ENCODE measurements around the gene RHOJ. TPM values are rescaled to one million over a fixed set of nuclear protein-coding genes. Genes with fewer than 3 reads are reported as not detected.

Gene RHOJ
- total RNA-seq, 2 experiments from 2014 or later = not detected

DNA sequence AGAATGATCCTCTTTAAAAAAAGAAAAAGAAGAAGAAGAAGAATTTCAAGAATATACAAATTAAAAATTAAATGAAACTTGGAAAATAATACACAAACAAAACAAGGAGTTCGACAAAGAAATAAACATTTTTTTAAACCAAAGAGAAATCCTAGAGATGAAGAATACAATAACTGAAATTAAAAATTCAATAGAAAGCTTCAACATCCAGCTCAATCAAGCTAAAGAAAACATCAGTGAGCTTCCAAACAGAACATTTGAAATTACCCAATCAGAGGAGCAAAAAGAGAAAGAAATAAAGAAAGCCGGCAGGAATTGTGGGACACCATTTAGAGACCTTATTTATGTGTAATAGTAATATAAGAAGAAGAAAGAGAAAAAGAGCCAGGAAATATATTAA, 37.2 kb upstream of the RHOJ start:
- DNase-seq (no peak), ATAC-seq (no peak)
- Mint-ChIP-seq H3K27me3 (peaks cover 6% of the 10 kb centered on the region), H3K27ac (no peak overlapping the region), H3K4me1 (ENCODE audit: low read depth) (no peaks in the 10 kb centered on the region), H3K4me3 (no peak overlapping the region), H3K9me3 (no peaks in the 10 kb centered on the region), H3K36me3 (ENCODE audit: low read depth) (no peaks in the 10 kb centered on the region)
- intact Hi-C loops (cut with micrococcal nuclease) = no loop called here
- ChIA-PET CTCF (no interaction called here), POLR2A (no interaction called here)
- TF ChIP-seq, protein P1, sequence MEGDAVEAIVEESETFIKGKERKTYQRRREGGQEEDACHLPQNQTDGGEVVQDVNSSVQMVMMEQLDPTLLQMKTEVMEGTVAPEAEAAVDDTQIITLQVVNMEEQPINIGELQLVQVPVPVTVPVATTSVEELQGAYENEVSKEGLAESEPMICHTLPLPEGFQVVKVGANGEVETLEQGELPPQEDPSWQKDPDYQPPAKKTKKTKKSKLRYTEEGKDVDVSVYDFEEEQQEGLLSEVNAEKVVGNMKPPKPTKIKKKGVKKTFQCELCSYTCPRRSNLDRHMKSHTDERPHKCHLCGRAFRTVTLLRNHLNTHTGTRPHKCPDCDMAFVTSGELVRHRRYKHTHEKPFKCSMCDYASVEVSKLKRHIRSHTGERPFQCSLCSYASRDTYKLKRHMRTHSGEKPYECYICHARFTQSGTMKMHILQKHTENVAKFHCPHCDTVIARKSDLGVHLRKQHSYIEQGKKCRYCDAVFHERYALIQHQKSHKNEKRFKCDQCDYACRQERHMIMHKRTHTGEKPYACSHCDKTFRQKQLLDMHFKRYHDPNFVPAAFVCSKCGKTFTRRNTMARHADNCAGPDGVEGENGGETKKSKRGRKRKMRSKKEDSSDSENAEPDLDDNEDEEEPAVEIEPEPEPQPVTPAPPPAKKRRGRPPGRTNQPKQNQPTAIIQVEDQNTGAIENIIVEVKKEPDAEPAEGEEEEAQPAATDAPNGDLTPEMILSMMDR (IDR thresholded peaks at IDR 0.05) = no peak

DNA sequence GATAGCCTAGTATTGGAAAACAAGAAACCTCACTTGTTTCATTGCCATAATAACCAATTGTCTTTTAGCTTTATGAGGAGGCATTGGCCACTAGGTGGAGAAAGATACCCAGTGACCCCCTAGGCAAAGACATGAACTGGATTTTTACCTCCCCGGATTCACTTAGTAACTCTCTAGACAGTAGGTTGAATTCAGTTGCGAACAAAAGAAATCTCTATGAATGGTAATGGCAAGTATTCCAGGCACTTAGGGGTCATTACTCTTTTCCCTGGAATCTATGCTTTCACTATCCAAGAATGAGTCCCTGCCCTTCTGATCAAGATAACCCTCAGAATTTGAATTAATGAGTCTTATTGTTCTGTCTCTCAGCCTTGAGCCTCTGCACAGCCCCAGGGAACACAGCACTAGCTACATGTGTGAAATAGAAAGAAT, 29.5 kb upstream of the RHOJ start:
- no peaks in the 10 kb centered on the region for H3K9me3 Mint-ChIP-seq
- no peaks in the 10 kb centered on the region for H3K4me1 Mint-ChIP-seq (ENCODE audit: low read depth)
- TF ChIP-seq, protein P1 (IDR thresholded peaks at IDR 0.05) = peak; percentile 27
- H3K27ac Mint-ChIP-seq = no peak overlapping the region
- peaks cover 4% of the 10 kb centered on the region for H3K27me3 Mint-ChIP-seq
- DNase-seq (no peak), ATAC-seq (no peak)
- CTCF ChIA-PET = no interaction called here
- H3K36me3 Mint-ChIP-seq (ENCODE audit: low read depth) = no peaks in the 10 kb centered on the region
- POLR2A ChIA-PET = no interaction called here
- H3K4me3 Mint-ChIP-seq = no peak overlapping the region
- intact Hi-C loops (cut with micrococcal nuclease) = loop anchor here (10.0 kb wide), 1 partner anchor 100 kb away; no protein-coding TSS in a partner anchor

DNA sequence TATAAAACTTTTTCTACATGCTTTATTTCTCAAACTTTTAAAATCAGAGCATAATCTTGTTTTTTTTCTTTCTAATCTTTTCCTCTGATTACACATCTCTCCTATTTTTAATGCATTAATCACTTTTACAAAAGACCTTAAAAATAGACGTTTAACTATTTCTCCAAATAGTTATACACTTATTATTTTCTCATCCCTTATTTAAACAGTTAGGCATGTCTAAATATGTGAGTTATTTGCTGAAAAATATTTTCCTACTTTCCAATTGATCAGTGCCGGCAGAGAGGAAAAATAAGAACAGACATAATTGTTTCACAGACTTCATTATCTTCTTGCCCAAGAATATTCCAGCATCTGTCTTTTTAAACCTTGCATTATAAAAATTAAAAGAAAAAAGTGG, 28.7 kb upstream of the RHOJ start:
- H3K9me3 Mint-ChIP-seq = no peaks in the 10 kb centered on the region
- no peaks in the 10 kb centered on the region for H3K4me1 Mint-ChIP-seq (ENCODE audit: low read depth)
- no peak overlapping the region for H3K27ac Mint-ChIP-seq
- peaks cover 2% of the 10 kb centered on the region for H3K27me3 Mint-ChIP-seq
- H3K4me3 Mint-ChIP-seq = no peak overlapping the region
- no peaks in the 10 kb centered on the region for H3K36me3 Mint-ChIP-seq (ENCODE audit: low read depth)
- TF ChIP-seq, protein P1 (IDR thresholded peaks at IDR 0.05) = no peak
- intact Hi-C loops (cut with micrococcal nuclease) = loop anchor here (10.0 kb wide), 1 partner anchor 99 kb away; no protein-coding TSS in a partner anchor
- ATAC-seq (no peak), DNase-seq (no peak)
- CTCF ChIA-PET = no interaction called here
- POLR2A ChIA-PET = no interaction called here

DNA sequence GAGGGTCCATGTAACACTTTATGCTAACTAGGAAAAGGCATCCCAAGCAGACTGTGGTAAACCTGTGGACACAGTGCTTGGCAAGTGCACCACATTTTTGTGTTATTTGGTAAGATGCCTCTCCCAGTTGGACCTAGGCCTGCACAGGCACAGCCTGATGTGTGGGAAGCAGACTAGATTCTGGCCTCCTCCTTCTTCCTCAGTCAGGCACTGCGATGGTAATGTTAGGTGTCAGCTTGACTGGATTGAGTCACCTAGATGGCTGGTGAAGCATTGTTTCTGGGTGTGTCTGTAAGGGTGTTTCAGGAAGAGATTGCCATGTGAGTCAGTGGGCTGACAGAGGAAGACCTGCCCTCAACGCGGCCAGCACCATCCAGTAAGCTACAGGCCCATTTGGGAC, 25.3 kb upstream of the RHOJ start:
- no peaks in the 10 kb centered on the region for H3K36me3 Mint-ChIP-seq (ENCODE audit: low read depth)
- H3K4me1 Mint-ChIP-seq (ENCODE audit: low read depth) = no peaks in the 10 kb centered on the region
- DNase-seq = no peak
- CTCF ChIA-PET = no interaction called here
- POLR2A ChIA-PET = no interaction called here
- no peaks in the 10 kb centered on the region for H3K9me3 Mint-ChIP-seq
- no peaks in the 10 kb centered on the region for H3K27me3 Mint-ChIP-seq
- TF ChIP-seq, protein P1 (IDR thresholded peaks at IDR 0.05) = no peak
- H3K27ac Mint-ChIP-seq = no peak overlapping the region
- no peak overlapping the region for H3K4me3 Mint-ChIP-seq
- intact Hi-C loops (cut with micrococcal nuclease) = loop anchor here (10.0 kb wide), 1 partner anchor 96 kb away; no protein-coding TSS in a partner anchor
- ATAC-seq = no peak

DNA sequence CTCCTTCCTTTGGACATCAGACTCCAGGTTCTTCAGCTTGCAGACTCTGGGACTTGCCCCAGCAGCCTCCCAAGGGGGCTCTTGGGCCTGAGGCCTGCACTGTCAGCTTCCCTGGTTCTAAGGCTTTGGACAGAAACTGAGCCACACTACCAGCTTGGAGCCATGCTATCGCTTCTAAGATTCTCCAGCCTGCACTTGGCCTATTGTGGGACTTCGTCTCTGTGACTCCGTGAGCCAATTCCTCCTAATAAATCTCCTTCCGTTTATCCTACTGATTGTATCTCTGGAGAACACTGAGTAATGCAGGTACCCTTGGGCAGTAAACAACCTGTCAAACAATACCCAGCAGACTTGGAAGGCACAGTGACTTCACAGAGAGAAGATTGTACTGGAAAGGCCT, 24.9 kb upstream of the RHOJ start:
- intact Hi-C loops (cut with micrococcal nuclease) = loop anchor here (10.0 kb wide), 1 partner anchor 95 kb away; no protein-coding TSS in a partner anchor
- Mint-ChIP-seq H3K27ac (no peak overlapping the region), H3K9me3 (no peaks in the 10 kb centered on the region), H3K36me3 (ENCODE audit: low read depth) (no peaks in the 10 kb centered on the region), H3K4me3 (no peak overlapping the region), H3K4me1 (ENCODE audit: low read depth) (no peaks in the 10 kb centered on the region), H3K27me3 (no peaks in the 10 kb centered on the region)
- POLR2A ChIA-PET = no interaction called here
- DNase-seq (no peak), ATAC-seq (no peak)
- TF ChIP-seq, protein P1 (IDR thresholded peaks at IDR 0.05) = no peak
- CTCF ChIA-PET = no interaction called here

All from activated CD8-positive, alpha-beta T cell treated with anti-CD3 and anti-CD28 coated beads for 36 hours (primary cell).